H1 (cell line): ENCODE results near the gene SSBP3. TPM values are rescaled to one million over a fixed set of nuclear protein-coding genes. Genes with fewer than 3 reads are reported as not detected.

ENCODE experiments used
- CTCF ChIA-PET: fragments of 300-600 bp; sonication (Branson Sonifier 250); formaldehyde crosslinking; loops from one replicate; lab custom pipeline; 2021; ENCODE audit not compliant: partially characterized antibody; lab: Charles Lee
- POLR2A ChIA-PET: fragments of 300-600 bp; sonication (Branson Sonifier 250); formaldehyde crosslinking; loops from one replicate; lab custom pipeline; 2021; ENCODE audit warnings: inconsistent platforms; ENCODE audit not compliant: partially characterized antibody; lab: Charles Lee
- DNase-seq, 2 experiments: peaks; one replicate each; pipeline versions ENCODE4 v3.0.0 to v3.0.0-alpha.2; 2010 to 2022; ENCODE audit warnings: low spot score in 2 of 2, low read depth in 1 of 2, mixed read lengths in 1 of 2
- FAIRE-seq: peaks from 2 replicates; lab custom pipeline; 2011; peaks lifted over from hg19 to GRCh38; lab: Jason Lieb, UNC
- H2AFZ ChIP-seq: 2 replicates; pipeline ENCODE4 v1.8.1; 2012; ENCODE audit warnings: low read length, inconsistent platforms
- H2AK5ac ChIP-seq: 2 replicates; pipeline ENCODE4 v1.6.1; 2013; ENCODE audit warnings: low read depth, low read length
- H2BK120ac ChIP-seq: replicated peaks from 2 replicates; pipeline ENCODE3; 2013; ENCODE audit warnings: low read depth, low read length, inconsistent platforms
- H2BK12ac ChIP-seq: 2 replicates; pipeline ENCODE4 v1.6.1; 2013; ENCODE audit warnings: low read depth, low read length
- H2BK15ac ChIP-seq: 2 replicates; pipeline ENCODE4 v1.6.1; 2013; ENCODE audit warnings: low read length
- H2BK20ac ChIP-seq: 2 replicates; pipeline ENCODE4 v1.6.1; 2013; ENCODE audit warnings: low read length
- H2BK5ac ChIP-seq: 2 replicates; pipeline ENCODE4 v1.6.1; 2013; ENCODE audit warnings: low read depth, low read length
- H3K14ac ChIP-seq: 2 replicates; pipeline ENCODE4 v1.6.1; 2013; ENCODE audit warnings: inconsistent platforms; ENCODE audit not compliant: insufficient read length
- H3K18ac ChIP-seq: 2 replicates; pipeline ENCODE4 v1.6.1; 2013; ENCODE audit warnings: low read length; ENCODE audit errors: extremely low read depth
- H3K23ac ChIP-seq: 2 replicates; pipeline ENCODE4 v1.6.1; 2013; ENCODE audit warnings: inconsistent platforms; ENCODE audit not compliant: insufficient read length
- H3K23me2 ChIP-seq: 2 replicates; pipeline ENCODE4 v1.6.1; 2013; ENCODE audit warnings: low read depth, low read length
- H3K27ac ChIP-seq: 2 replicates; pipeline ENCODE4 v1.6.1; 2011; ENCODE audit warnings: low read depth, low read length, inconsistent platforms
- H3K27me3 ChIP-seq, 4 experiments: replicated peaks in 1 of 4; 1 replicate in 1 of 4; 2 replicates in 3 of 4; pipeline versions ENCODE4 v1.6.1 to v1.8.1; 2011 to 2013; ENCODE audit warnings: low read length in 3 of 4, mild to moderate bottlenecking in 3 of 4, inconsistent platforms in 2 of 4, mixed read lengths in 2 of 4, moderate library complexity in 1 of 4; ENCODE audit not compliant: control insufficient read depth in 3 of 4, insufficient read depth in 3 of 4; ENCODE audit errors: extremely low read depth in 1 of 4
- H3K36me3 ChIP-seq, 4 experiments: 2 replicates each; pipeline versions ENCODE4 v1.6.1 to v1.8.1; 2011 to 2013; ENCODE audit warnings: mild to moderate bottlenecking in 4 of 4, low read length in 3 of 4, moderate library complexity in 2 of 4, control low read depth in 1 of 4, inconsistent platforms in 1 of 4; ENCODE audit not compliant: insufficient read depth in 4 of 4, control insufficient read depth in 2 of 4
- H3K4ac ChIP-seq: replicated peaks from 2 replicates; pipeline ENCODE3; 2013; ENCODE audit warnings: low read length, low read depth, mixed read lengths, inconsistent platforms; ENCODE audit not compliant: insufficient read length
- H3K4me1 ChIP-seq, 4 experiments: replicated peaks in 1 of 4; 1 replicate in 1 of 4; 2 replicates in 3 of 4; pipeline versions ENCODE4 v1.6.1 to v1.8.1; 2011 to 2013; ENCODE audit warnings: low read length in 3 of 4, inconsistent platforms in 2 of 4, mixed read lengths in 1 of 4; ENCODE audit not compliant: insufficient read depth in 4 of 4, control insufficient read depth in 3 of 4
- H3K4me2 ChIP-seq, 2 experiments: 2 replicates each; pipeline versions ENCODE4 v1.6.1 to v1.8.1; 2011 to 2013; ENCODE audit warnings: low read depth in 2 of 2, low read length in 2 of 2, control low read depth in 1 of 2, inconsistent platforms in 1 of 2, mild to moderate bottlenecking in 1 of 2; ENCODE audit not compliant: insufficient read depth in 1 of 2
- H3K4me3 ChIP-seq, 4 experiments: fragments of 200-600, 300-600 bp in 1 of 4; sonication (generic), shearing (Covaris generic), sonication (Bioruptor Twin) in 1 of 4; 2 replicates each; pipeline versions ENCODE4 v1.5.1 to v1.8.1; 2011 to 2016; ENCODE audit warnings: low read length in 4 of 4, low read depth in 3 of 4, control low read depth in 2 of 4, inconsistent platforms in 2 of 4, mild to moderate bottlenecking in 2 of 4, mixed read lengths in 1 of 4, moderate library complexity in 1 of 4; ENCODE audit not compliant: insufficient read depth in 2 of 4; ENCODE audit errors: extremely low read depth in 1 of 4
- H3K56ac ChIP-seq: replicated peaks from 2 replicates; pipeline ENCODE3; 2013; ENCODE audit warnings: low read depth, mild to moderate bottlenecking, mixed read lengths, low read length, inconsistent platforms; ENCODE audit not compliant: insufficient read length
- H3K79me1 ChIP-seq: 2 replicates; pipeline ENCODE4 v1.6.1; 2013; ENCODE audit warnings: low read depth, low read length, control low read depth
- H3K79me2 ChIP-seq, 2 experiments: 2 replicates each; pipeline versions ENCODE4 v1.6.1 to v1.8.1; 2012 to 2013; ENCODE audit warnings: low read length in 2 of 2, mild to moderate bottlenecking in 2 of 2, inconsistent platforms in 1 of 2; ENCODE audit not compliant: insufficient read depth in 2 of 2, control insufficient read depth in 1 of 2
- H3K9ac ChIP-seq, 4 experiments: replicated peaks in 1 of 4; 1 replicate in 1 of 4; 2 replicates in 3 of 4; pipeline versions ENCODE4 v1.6.1 to v1.8.1; 2011 to 2013; ENCODE audit warnings: low read depth in 3 of 4, low read length in 3 of 4, control low read depth in 2 of 4, mild to moderate bottlenecking in 2 of 4, moderate library complexity in 2 of 4, inconsistent platforms in 1 of 4; ENCODE audit errors: extremely low read depth in 1 of 4
- H3K9me3 ChIP-seq, 2 experiments: 2 replicates each; pipeline versions ENCODE4 v1.6.1 to v1.8.1; 2012 to 2013; ENCODE audit warnings: mild to moderate bottlenecking in 2 of 2, moderate library complexity in 2 of 2, control low read depth in 1 of 2, inconsistent platforms in 1 of 2, low read depth in 1 of 2, low read length in 1 of 2, mixed read lengths in 1 of 2; ENCODE audit not compliant: insufficient read depth in 2 of 2
- H4K20me1 ChIP-seq, 2 experiments: replicated peaks in 1 of 2; 2 replicates each; pipeline versions ENCODE3 to v1.8.1; 2011 to 2013; ENCODE audit warnings: inconsistent platforms in 2 of 2, low read length in 2 of 2, mild to moderate bottlenecking in 1 of 2; ENCODE audit not compliant: insufficient read depth in 2 of 2, control insufficient read depth in 1 of 2
- H4K5ac ChIP-seq: 2 replicates; pipeline ENCODE4 v1.6.1; 2013; ENCODE audit warnings: low read length, low read depth, mixed read lengths, inconsistent platforms; ENCODE audit not compliant: insufficient read length
- H4K8ac ChIP-seq: 2 replicates; pipeline ENCODE4 v1.8.0; 2013; ENCODE audit warnings: mild to moderate bottlenecking, moderate library complexity, low read length, inconsistent platforms; ENCODE audit not compliant: insufficient read depth; ENCODE audit errors: extremely low read depth
- H4K91ac ChIP-seq: replicated peaks from 2 replicates; pipeline ENCODE3; 2013; ENCODE audit warnings: low read length, mixed read lengths, inconsistent platforms; ENCODE audit not compliant: insufficient read length
- KDM1A ChIP-seq: fragments of 200-600, 300-600 bp; sonication (generic); IDR thresholded peaks from 2 replicates; pipeline ENCODE4 v1.7.1; 2016; ENCODE audit warnings: mild to moderate bottlenecking, low read length, borderline replicate concordance
- POLR2AphosphoS5 ChIP-seq: IDR thresholded peaks from 2 replicates; pipeline ENCODE4 v1.6.1; 2011; ENCODE audit warnings: low read depth, low read length
- WGBS, 2 experiments: shearing (Covaris generic) in 1 of 2; methylation state at CpG; one replicate each; pipeline versions ENCODE4 v1.1.6 to v1.1.7; 2013 to 2015; ENCODE audit warnings: low lambda C conversion rate in 2 of 2, mixed read lengths in 2 of 2, inconsistent platforms in 1 of 2, low coverage in 1 of 2, missing lambda C conversion rate in 1 of 2; ENCODE audit not compliant: insufficient replicate concordance in 2 of 2, insufficient coverage in 1 of 2, insufficient read length in 1 of 2; ENCODE audit errors: extremely low coverage in 1 of 2, missing lambda C conversion rate in 1 of 2; 5-methylcytosine and 5-hydroxymethylcytosine counted together
- polyA plus RNA-seq, 7 experiments: library from polyadenylated mRNA; depleted of rRNA in 3 of 7; stranded (reverse) in 5 of 7; unstranded in 2 of 7; fragments of >200 nt in 5 of 7; fragments of 200-250 nt in 2 of 7; gene quantifications; 1 replicate in 5 of 7; 2 replicates in 1 of 7; 4 replicates in 1 of 7; pipeline versions ENCODE4 v1.2.1 to v1.2.3, GENCODE V29; 2011 to 2013; ENCODE audit warnings: missing spikeins in 2 of 7, mixed read lengths in 2 of 7
- total RNA-seq: library from RNA; stranded (reverse); fragmentation: NEBNext Ultra II Directional; extraction: Animal tissue kit (Norgen Biotek cat#: 25700); gene quantifications from 2 replicates; pipeline ENCODE4 v1.2.1, GENCODE V29; 2021

Gene SSBP3
- total and polyA plus RNA-seq, 2 of the 8 experiments (the other 6 are each of a cell fraction or from before 2014, with no cell fraction given): 99.7 to 133 TPM

DNA sequence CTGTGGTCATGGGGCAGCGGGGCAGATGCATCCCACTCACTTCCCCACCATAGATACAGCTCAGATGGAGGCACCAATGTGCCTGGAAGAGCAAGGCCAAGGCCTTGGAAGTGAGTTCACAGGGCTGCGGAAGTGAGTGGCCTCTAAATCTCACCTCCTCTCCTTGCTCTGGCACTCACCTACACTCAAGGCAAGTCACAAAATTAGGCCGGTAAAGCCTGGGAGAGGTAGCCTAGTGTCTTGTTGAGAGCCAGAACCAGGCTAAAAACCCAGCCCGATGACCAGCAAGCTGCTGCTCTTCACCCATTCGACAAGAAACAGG is 57.5 kb downstream of the SSBP3 start:
- WGBS, 2 experiments: 69% methylated on average over 5 of the region's 5 CpGs; no CpG with 5 or more reads in 1 of the 2 experiments
- Histone ChIP-seq H3K14ac (no peak overlapping the region), H4K5ac (no peak overlapping the region), H4K91ac (peak overlapping the region; percentile 51), H3K27me3 (no peaks in the 10 kb centered on the region), H2BK20ac (no peak overlapping the region), H2BK5ac (peak overlapping the region; percentile 49; the same call in 1 of the 2 replicates), H3K4me1 (peaks cover 7 to 37% (median 22%) of the 10 kb centered on the region in 4 experiments), H3K9me3 (no peaks in the 10 kb centered on the region), H3K4me3 (no peak overlapping the region), H4K20me1 (peaks cover 15 to 38% of the 10 kb centered on the region in 2 experiments), H3K23me2 (no peaks in the 10 kb centered on the region), H3K9ac (no peak overlapping the region; a peak in 1 of 7 replicates), H2AK5ac (0 out of 2 replicates have a peak overlapping the region, but pooled peaks have one; percentile 40), H2BK12ac (no peak overlapping the region), H2AFZ (no peak overlapping the region), H4K8ac (no peak overlapping the region), H3K79me2 (peaks cover 5 to 94% of the 10 kb centered on the region in 2 experiments), H2BK15ac (no peak overlapping the region), H3K36me3 (no peaks in the 10 kb centered on the region; a peak in 1 of 8 replicates), H3K27ac (no peak overlapping the region), H3K23ac (no peak overlapping the region), H3K18ac (no peak overlapping the region), H3K4ac (no peak overlapping the region), H3K79me1 (peaks cover 31% of the 10 kb centered on the region), H3K56ac (no peak overlapping the region), H3K4me2 (no peak overlapping the region), H2BK120ac (no peak overlapping the region)
- no peak for DNase-seq
- FAIRE-seq: no peak
- ChIA-PET CTCF (interaction anchor here (1.1 to 1.7 kb wide), 2 partner anchors 9 to 12 kb away, joined by 5 to 7 read pairs; no protein-coding TSS in a partner anchor), POLR2A (interaction anchor here (1.2 to 1.7 kb wide), 2 partner anchors 17 kb away, joined by 3 to 4 read pairs; no protein-coding TSS in a partner anchor)
- TF ChIP-seq POLR2AphosphoS5: no peak
- no peak for TF ChIP-seq KDM1A
